Bronchial epithelial cell (primary cell): ENCODE data around the gene HHIPL2. TPM values are rescaled to one million over a fixed set of nuclear protein-coding genes. Genes with fewer than 3 reads are reported as not detected.

ENCODE experiments used
- DNase-seq: peaks from one replicate; pipeline ENCODE4 v3.0.0-alpha.2; 2010; ENCODE audit warnings: low read depth
- FAIRE-seq: peaks from 2 replicates; lab custom pipeline; 2011; peaks lifted over from hg19 to GRCh38; lab: Jason Lieb, UNC
- H3K27me3 ChIP-seq: 2 replicates; pipeline ENCODE4 v1.5.1; 2011; ENCODE audit warnings: low read length; ENCODE audit not compliant: control insufficient read depth, insufficient read depth
- H3K36me3 ChIP-seq: 2 replicates; pipeline ENCODE4 v1.5.1; 2011; ENCODE audit warnings: low read length; ENCODE audit not compliant: control insufficient read depth, insufficient read depth
- H3K4me3 ChIP-seq: 2 replicates; pipeline ENCODE4 v1.5.1; 2011; ENCODE audit warnings: mild to moderate bottlenecking, low read depth, low read length, control low read depth
- CTCF ChIP-seq: IDR thresholded peaks from 2 replicates; pipeline ENCODE4 v1.5.1; 2011; ENCODE audit warnings: mild to moderate bottlenecking, moderate library complexity, low read length, control low read depth, inconsistent platforms; ENCODE audit not compliant: insufficient read depth, severe bottlenecking
- total RNA-seq: library from RNA; depleted of rRNA; stranded (reverse); fragments of >200 nt; gene quantifications from 2 replicates; pipeline ENCODE4 v1.2.1, GENCODE V29; 2014

Gene HHIPL2
- total RNA-seq, 1 donor from 2014 or later: under 0.01 TPM

- Histone ChIP-seq H3K27me3 (no peaks in the 10 kb centered on the region), H3K4me3 (no peak overlapping the region), H3K36me3 (no peaks in the 10 kb centered on the region)
- FAIRE-seq: no peak
- no peak for DNase-seq
- TF ChIP-seq CTCF: no peak
Observed at GRCh38 chr1:222561656-222562055, 13.8 kb upstream of the HHIPL2 start.

GRCh38 chr1:222557574-222557973 lies 9.7 kb upstream of the HHIPL2 start:
- no peak for DNase-seq
- no peak for TF ChIP-seq CTCF
- H3K4me3 ChIP-seq: no peak overlapping the region
- no peak for FAIRE-seq
- no peaks in the 10 kb centered on the region for H3K27me3 ChIP-seq
- peaks cover 2% of the 10 kb centered on the region for H3K36me3 ChIP-seq

- no peak for FAIRE-seq
- Histone ChIP-seq H3K27me3 (no peaks in the 10 kb centered on the region), H3K4me3 (no peak overlapping the region), H3K36me3 (peaks cover 2% of the 10 kb centered on the region)
- no peak for TF ChIP-seq CTCF
- no peak for DNase-seq
Observed at GRCh38 chr1:222557148-222557547, 9.2 kb upstream of the HHIPL2 start.

GRCh38 chr1:222555992-222556615 lies 8.2 kb upstream of the HHIPL2 start:
- no peak for TF ChIP-seq CTCF
- DNase-seq (no peak), FAIRE-seq (no peak)
- no peak overlapping the region for H3K4me3 ChIP-seq
- H3K36me3 ChIP-seq: peaks cover 2% of the 10 kb centered on the region
- H3K27me3 ChIP-seq: no peaks in the 10 kb centered on the region

GRCh38 chr1:222554177-222554576 lies 6.3 kb upstream of the HHIPL2 start:
- Histone ChIP-seq H3K4me3 (no peak overlapping the region), H3K36me3 (peaks cover 2% of the 10 kb centered on the region), H3K27me3 (no peaks in the 10 kb centered on the region)
- DNase-seq (no peak), FAIRE-seq (no peak)
- no peak for TF ChIP-seq CTCF

- no peak for TF ChIP-seq CTCF
- peaks cover 2% of the 10 kb centered on the region for H3K36me3 ChIP-seq
- no peak for FAIRE-seq
Observed at GRCh38 chr1:222552882-222553281, 5.0 kb upstream of the HHIPL2 start.

More at GRCh38 chr1:222552882-222553281, 5.0 kb upstream of the HHIPL2 start:
- Histone ChIP-seq H3K4me3 (no peak overlapping the region), H3K27me3 (no peaks in the 10 kb centered on the region)
- DNase-seq: no peak
